Measurements from ENCODE around the gene TMEM38B.

DNA sequence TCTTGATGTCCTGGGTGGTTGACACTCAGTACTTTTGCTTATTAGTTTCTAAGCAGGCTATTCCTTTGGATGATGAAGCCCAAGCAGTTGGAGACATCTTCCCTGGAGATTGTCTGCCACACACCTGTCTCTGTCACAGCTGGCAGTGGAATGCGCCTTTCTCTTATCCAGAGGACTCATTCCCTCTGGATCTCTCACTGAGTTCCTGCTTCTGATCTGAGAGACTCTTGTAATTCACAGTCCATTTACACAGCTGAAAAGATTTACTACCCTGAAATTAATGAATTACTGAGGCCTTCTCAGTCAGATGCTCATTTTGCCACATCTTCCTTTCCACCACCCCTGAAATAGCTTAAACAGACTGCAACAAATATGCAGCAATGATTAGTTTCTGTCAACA is 16.2 kb upstream of the TMEM38B start:
- TF ChIP-seq CTCF (IDR thresholded peaks at IDR 0.05) = no peak
- TF ChIP-seq POLR2A (IDR thresholded peaks at IDR 0.05) = no peak

All from adrenal gland (tissue), 5 donors.